T-cell (primary cell): Measurements from ENCODE around the gene BAIAP2. TPM values are rescaled to one million over a fixed set of nuclear protein-coding genes. Genes with fewer than 3 reads are reported as not detected.
"Not testable (repeated sequence)": the region's sequence is repeated elsewhere in the genome, so short reads cannot be mapped to it uniquely, and the experiment has no call there.

Experiments used
- ATAC-seq, 4 experiments: fragments of 200-7000 bp in 3 of 4; fragments of 150-1000 bp in 1 of 4; cut with Tn5 transposase; replicated peaks in 1 of 4; 1 replicate in 3 of 4; 2 replicates in 1 of 4; pipeline ENCODE4 v1.10.0; 2021; ENCODE audit warnings: moderate library complexity in 3 of 4, mild to moderate bottlenecking in 2 of 4, moderate number of reproducible peaks in 1 of 4
- CTCF ChIA-PET, 2 donors: fragments of 300-600 bp; sonication (Branson Sonifier 250); formaldehyde crosslinking; loops; one replicate each; lab custom pipeline; 2022; ENCODE audit warnings: antibody characterized with exemption in 2 of 2; lab: Charles Lee
- POLR2A ChIA-PET, 2 donors: fragments of 300-600 bp; sonication (Branson Sonifier 250); formaldehyde crosslinking; loops; one replicate each; lab custom pipeline; 2022; ENCODE audit warnings: antibody characterized with exemption in 2 of 2; lab: Charles Lee
- DNase-seq, 35 experiments: peaks; one replicate each; pipeline versions ENCODE4 v3.0.0 to v3.0.0-alpha.2; 2013 to 2023
- H3K27ac ChIP-seq: one replicate; pipeline ENCODE4 v1.5.1; 2013; ENCODE audit warnings: low read length
- H3K27me3 ChIP-seq, 2 experiments: replicated peaks in 1 of 2; 1 replicate in 1 of 2; 2 replicates in 1 of 2; pipeline versions ENCODE4 v1.6.1 to v1.7.0; 2013; ENCODE audit warnings: low read length in 1 of 2, mixed read lengths in 1 of 2; ENCODE audit not compliant: control insufficient read depth in 2 of 2, insufficient read depth in 2 of 2; ENCODE audit errors: extremely low read depth in 1 of 2
- H3K36me3 ChIP-seq, 2 donors: 1 replicate in 1 of 2; 2 replicates in 1 of 2; pipeline versions ENCODE4 v1.6.1 to v1.7.0; 2013; ENCODE audit warnings: low read length in 1 of 2; ENCODE audit not compliant: control insufficient read depth in 2 of 2, insufficient read depth in 1 of 2; ENCODE audit errors: extremely low read depth in 1 of 2
- H3K4me1 ChIP-seq, 2 experiments: 1 replicate in 1 of 2; 2 replicates in 1 of 2; pipeline versions ENCODE4 v1.6.1 to v1.7.0; 2013; ENCODE audit warnings: low read length in 2 of 2, mixed read lengths in 1 of 2; ENCODE audit not compliant: insufficient read depth in 2 of 2, control insufficient read depth in 1 of 2; ENCODE audit errors: extremely low read depth in 1 of 2
- H3K4me3 ChIP-seq, 2 donors: 1 replicate in 1 of 2; 2 replicates in 1 of 2; pipeline versions ENCODE4 v1.5.1 to v1.7.0; 2013; ENCODE audit warnings: mild to moderate bottlenecking in 2 of 2, low read length in 1 of 2, moderate library complexity in 1 of 2; ENCODE audit not compliant: control insufficient read depth in 1 of 2; ENCODE audit errors: extremely low read depth in 1 of 2
- H3K9me3 ChIP-seq: 2 replicates; pipeline ENCODE4 v1.7.0; 2013
- H3K27ac Mint-ChIP-seq, 2 donors: one replicate each; pipeline ENCODE4 v1.8.0; 2020 to 2021; ENCODE audit warnings: mild to moderate bottlenecking in 2 of 2, mixed read lengths in 2 of 2
- H3K27me3 Mint-ChIP-seq, 2 donors: one replicate each; pipeline ENCODE4 v1.8.0; 2021 to 2022; ENCODE audit warnings: mixed read lengths in 2 of 2
- H3K36me3 Mint-ChIP-seq: one replicate; pipeline ENCODE4 v1.8.0; 2021; ENCODE audit warnings: mixed read lengths
- H3K4me1 Mint-ChIP-seq, 3 donors: one replicate each; pipeline ENCODE4 v1.8.0; 2020 to 2022; ENCODE audit warnings: mixed read lengths in 3 of 3, mild to moderate bottlenecking in 1 of 3
- H3K4me3 Mint-ChIP-seq, 3 donors: one replicate each; pipeline ENCODE4 v1.8.0; 2020 to 2022; ENCODE audit warnings: mild to moderate bottlenecking in 3 of 3, mixed read lengths in 3 of 3, moderate library complexity in 3 of 3
- H3K9me3 Mint-ChIP-seq, 3 donors: one replicate each; pipeline ENCODE4 v1.8.0; 2020 to 2022; ENCODE audit warnings: mixed read lengths in 3 of 3
- WGBS: methylation state at CpG from one replicate; pipeline ENCODE4 v1.1.5; 2013; ENCODE audit warnings: missing lambda C conversion rate; ENCODE audit not compliant: insufficient coverage; 5-methylcytosine and 5-hydroxymethylcytosine counted together
- total RNA-seq, 35 experiments: library from RNA in 6 of 35; stranded (reverse) in 6 of 35; fragments of 120-200 nt in 1 of 35; gene quantifications; one replicate each; pipeline versions ENCODE4 v1.2.1 to v1.2.4 and lab custom pipeline; 2013 to 2026

Gene BAIAP2
- total RNA-seq, 5 donors from 2014 or later (not counting 1 experiment from before 2014, with no cell fraction given), result 6.3 to 12.0 (median 10.1) TPM

- CTCF ChIA-PET, H3K4me3 ChIP-seq: not testable (repeated sequence)
- WGBS, result 85% methylated on average over 41 of the region's 45 CpGs
These were observed 43.3 kb downstream of the BAIAP2 start for GRCh38 chr17:81078026-81078913.

GRCh38 chr17:81080019-81080418 is 45.1 kb downstream of the BAIAP2 start:
- H3K4me1 Mint-ChIP-seq, result no peaks in the 10 kb centered on the region
- Histone ChIP-seq H3K9me3 (no peaks in the 10 kb centered on the region), H3K4me3 (no peak overlapping the region), H3K36me3 (no peaks in the 10 kb centered on the region), H3K4me1 (peaks cover 0 to 11% of the 10 kb centered on the region in 2 experiments), H3K27ac (no peak overlapping the region), H3K27me3 (no peaks in the 10 kb centered on the region)
- H3K27ac Mint-ChIP-seq, result no peak overlapping the region
- ChIA-PET CTCF (interaction anchor here in 1 of 2 donors (0.6 kb wide), 1 partner anchor 663 kb away, joined by 3 read pairs; no protein-coding TSS in a partner anchor), POLR2A (no interaction called here)
- 75% methylated on average over 16 of the region's 19 CpGs for WGBS
- ATAC-seq, result no peak
- no peaks in the 10 kb centered on the region for H3K36me3 Mint-ChIP-seq
- H3K4me3 Mint-ChIP-seq, result no peak overlapping the region
- no peaks in the 10 kb centered on the region for H3K9me3 Mint-ChIP-seq
- DNase-seq, result no peak
- H3K27me3 Mint-ChIP-seq, result no peaks in the 10 kb centered on the region

More at GRCh38 chr17:81078026-81078913, 43.3 kb downstream of the BAIAP2 start:
- POLR2A ChIA-PET, ATAC-seq, H3K27ac ChIP-seq, H3K36me3 Mint-ChIP-seq, H3K36me3 ChIP-seq, H3K27ac Mint-ChIP-seq, H3K9me3 Mint-ChIP-seq, H3K27me3 Mint-ChIP-seq, DNase-seq, H3K4me1 Mint-ChIP-seq, H3K27me3 ChIP-seq, H3K4me3 Mint-ChIP-seq, H3K9me3 ChIP-seq: not testable (repeated sequence)
- peaks cover 0 to 11% of the 10 kb centered on the region in 2 experiments for H3K4me1 ChIP-seq

- no peak overlapping the region for H3K27ac ChIP-seq
- H3K4me3 Mint-ChIP-seq, result no peak overlapping the region
- ChIA-PET POLR2A (no interaction called here), CTCF (no interaction called here)
- no peak for ATAC-seq
- no peaks in the 10 kb centered on the region for H3K9me3 Mint-ChIP-seq
- no peaks in the 10 kb centered on the region for H3K4me1 Mint-ChIP-seq
- H3K4me3 ChIP-seq, result no peak overlapping the region
- peaks cover 0 to 11% of the 10 kb centered on the region in 2 experiments for H3K4me1 ChIP-seq
- 85% methylated on average over 22 of the region's 33 CpGs for WGBS
- H3K27me3 Mint-ChIP-seq, result no peaks in the 10 kb centered on the region
- no peaks in the 10 kb centered on the region for H3K27me3 ChIP-seq
- DNase-seq, result no peak
- H3K36me3 Mint-ChIP-seq, result no peaks in the 10 kb centered on the region
- H3K36me3 ChIP-seq, result no peaks in the 10 kb centered on the region
- H3K9me3 ChIP-seq, result no peaks in the 10 kb centered on the region
- no peak overlapping the region for H3K27ac Mint-ChIP-seq
These were observed 46.5 kb downstream of the BAIAP2 start for GRCh38 chr17:81081222-81082176.

GRCh38 chr17:81082177-81083073 is 47.5 kb downstream of the BAIAP2 start:
- ATAC-seq, result no peak
- DNase-seq, result no peak
- Histone ChIP-seq H3K4me1 (peaks cover 0 to 18% of the 10 kb centered on the region in 2 experiments), H3K4me3 (no peak overlapping the region), H3K36me3 (no peaks in the 10 kb centered on the region), H3K9me3 (no peaks in the 10 kb centered on the region), H3K27me3 (no peaks in the 10 kb centered on the region), H3K27ac (no peak overlapping the region)
- WGBS, result 92% methylated on average over 32 of the region's 33 CpGs
- no peaks in the 10 kb centered on the region for H3K9me3 Mint-ChIP-seq
- ChIA-PET CTCF (no interaction called here), POLR2A (no interaction called here)
- no peaks in the 10 kb centered on the region for H3K27me3 Mint-ChIP-seq
- no peak overlapping the region for H3K27ac Mint-ChIP-seq
- H3K4me1 Mint-ChIP-seq, result peaks cover 0 to 4% (median 2%) of the 10 kb centered on the region in 3 donors
- no peaks in the 10 kb centered on the region for H3K36me3 Mint-ChIP-seq
- H3K4me3 Mint-ChIP-seq, result no peak overlapping the region

- Mint-ChIP-seq H3K27ac (no peak overlapping the region), H3K36me3 (no peaks in the 10 kb centered on the region), H3K4me3 (no peak overlapping the region), H3K27me3 (no peaks in the 10 kb centered on the region), H3K4me1 (peaks cover 0 to 8% (median 5%) of the 10 kb centered on the region in 3 donors), H3K9me3 (no peaks in the 10 kb centered on the region)
- no peak overlapping the region for H3K27ac ChIP-seq
- no peaks in the 10 kb centered on the region for H3K36me3 ChIP-seq
- H3K4me1 ChIP-seq, result peaks cover 0 to 20% of the 10 kb centered on the region in 2 experiments
- POLR2A ChIA-PET, result no interaction called here
- 83% methylated on average over 27 of the region's 27 CpGs for WGBS
- no peak for ATAC-seq
- H3K4me3 ChIP-seq, result no peak overlapping the region
- CTCF ChIA-PET, result no interaction called here
- no peak for DNase-seq
- no peaks in the 10 kb centered on the region for H3K9me3 ChIP-seq
- no peaks in the 10 kb centered on the region for H3K27me3 ChIP-seq
These were observed 48.3 kb downstream of the BAIAP2 start for GRCh38 chr17:81083125-81083765.
